A673 (cell line): ENCODE results near the gene FTSJ3. TPM values are rescaled to one million over a fixed set of nuclear protein-coding genes. Genes with fewer than 3 reads are reported as not detected.
A peak's percentile ranks its signal among the peaks of the same experiment; 100 is the strongest.

Source experiments
- BruUV-seq: library from RNA; stranded (reverse); fragments of 400-500 nt; replicated peaks from 2 replicates; lab custom pipeline; 2021; lab: Mats Ljungman, UMichigan
- CTCF ChIA-PET: fragments of 300-600 bp; sonication (Branson Sonifier 250); formaldehyde crosslinking; loops from one replicate; lab custom pipeline; 2022; ENCODE audit warnings: antibody characterized with exemption; lab: Charles Lee
- POLR2A ChIA-PET: fragments of 300-600 bp; sonication (Branson Sonifier 250); formaldehyde crosslinking; loops from one replicate; lab custom pipeline; 2022; ENCODE audit warnings: antibody characterized with exemption; ENCODE audit not compliant: low non-redundant PET; lab: Charles Lee
- DNase-seq: peaks from one replicate; pipeline ENCODE4 v3.0.0-alpha.2; 2015; ENCODE audit warnings: low spot score
- H3K27ac ChIP-seq: fragments of 200-600 bp; sonication (generic); 2 replicates; pipeline ENCODE4 v1.5.1; 2016; ENCODE audit warnings: mixed run types, low read depth, mild to moderate bottlenecking, mixed read lengths, antibody characterized with exemption, low read length; ENCODE audit not compliant: poor library complexity, severe bottlenecking
- H3K27me3 ChIP-seq: fragments of 200-600 bp; sonication (generic); replicated peaks from 2 replicates; pipeline ENCODE4 v1.6.1; 2017; ENCODE audit warnings: mixed run types, low read depth, mild to moderate bottlenecking, mixed read lengths, antibody characterized with exemption, low read length; ENCODE audit not compliant: insufficient read depth, poor library complexity
- H3K36me3 ChIP-seq: fragments of 200-600 bp; sonication (generic); 2 replicates; pipeline ENCODE4 v1.6.1; 2016; ENCODE audit warnings: mixed run types, mild to moderate bottlenecking, mixed read lengths, antibody characterized with exemption, low read length; ENCODE audit not compliant: insufficient read depth, poor library complexity, severe bottlenecking
- H3K4me1 ChIP-seq: fragments of 200-600 bp; sonication (generic); 2 replicates; pipeline ENCODE4 v1.6.1; 2017; ENCODE audit warnings: mixed run types, mild to moderate bottlenecking, mixed read lengths, antibody characterized with exemption, low read length; ENCODE audit not compliant: insufficient read depth, poor library complexity, severe bottlenecking
- H3K4me3 ChIP-seq: fragments of 200-600 bp; sonication (generic); 2 replicates; pipeline ENCODE4 v1.5.1; 2016; ENCODE audit warnings: low read depth, mixed run types, mild to moderate bottlenecking, mixed read lengths, low read length; ENCODE audit not compliant: poor library complexity, severe bottlenecking
- H3K9me3 ChIP-seq: fragments of 200-600 bp; sonication (generic); 2 replicates; pipeline ENCODE4 v1.6.1; 2016; ENCODE audit warnings: mixed run types, low read depth, mild to moderate bottlenecking, mixed read lengths, antibody characterized with exemption, low read length; ENCODE audit not compliant: poor library complexity, severe bottlenecking
- CTCF ChIP-seq: fragments of 300-800, 200-600 bp; sonication (generic); conservative IDR thresholded peaks from 2 replicates; pipeline ENCODE4 v1.5.1; 2017; ENCODE audit warnings: low read depth, mild to moderate bottlenecking, antibody characterized with exemption, low read length, moderate library complexity, mixed read lengths
- EZH2 ChIP-seq: fragments of 200-600 bp; sonication (generic); IDR thresholded peaks from 2 replicates; pipeline ENCODE4 v1.6.1; 2017; ENCODE audit warnings: borderline replicate concordance, low read depth, mild to moderate bottlenecking, mixed read lengths, antibody characterized with exemption, low read length; ENCODE audit not compliant: poor library complexity, severe bottlenecking
- intact Hi-C: fragments of 100-400 bp; cut with micrococcal nuclease; formaldehyde crosslinking; loops from one replicate; pipeline ENCODE4 v1.10.0; 2022; ENCODE audit not compliant: unreplicated experiment
- total RNA-seq: library from RNA; stranded (reverse); gene quantifications from 2 replicates; pipeline ENCODE4 v1.2.3, GENCODE V29; 2021

The FTSJ3 gene
- total RNA-seq, 1 experiment from 2014 or later: 90.4 TPM

GRCh38 chr17:63820963-63821561 lies 6.4 kb downstream of the FTSJ3 start:
- no peak for DNase-seq
- CTCF ChIA-PET: no interaction called here

GRCh38 chr17:63819585-63820537 lies 7.6 kb downstream of the FTSJ3 start:
- TF ChIP-seq EZH2 (no peak), CTCF (no peak)
- no peaks in the 10 kb centered on the region for H3K9me3 ChIP-seq
- CTCF ChIA-PET: no interaction called here
- POLR2A ChIA-PET: no interaction called here
- TSS peak; percentile 86 for BruUV-seq
- no peaks in the 10 kb centered on the region for H3K4me1 ChIP-seq
- no peak overlapping the region for H3K4me3 ChIP-seq
- peaks cover 99% of the 10 kb centered on the region for H3K36me3 ChIP-seq
- H3K27ac ChIP-seq: no peak overlapping the region
- no peaks in the 10 kb centered on the region for H3K27me3 ChIP-seq
- intact Hi-C loops: loop anchor here (5.0 kb wide), 1 partner anchor 38 kb away; no protein-coding TSS in a partner anchor
- DNase-seq: no peak

More at GRCh38 chr17:63820963-63821561, 6.4 kb downstream of the FTSJ3 start:
- H3K27ac ChIP-seq: no peak overlapping the region
- no TSS peak for BruUV-seq
- H3K27me3 ChIP-seq: no peaks in the 10 kb centered on the region
- no peaks in the 10 kb centered on the region for H3K9me3 ChIP-seq
- peaks cover 96% of the 10 kb centered on the region for H3K36me3 ChIP-seq
- POLR2A ChIA-PET: no interaction called here
- no peaks in the 10 kb centered on the region for H3K4me1 ChIP-seq
- no peak overlapping the region for H3K4me3 ChIP-seq
- TF ChIP-seq CTCF: no peak
- TF ChIP-seq EZH2: no peak
- intact Hi-C loops: no loop called here

GRCh38 chr17:63819131-63819530 lies 8.3 kb downstream of the FTSJ3 start:
- Histone ChIP-seq H3K4me3 (no peak overlapping the region), H3K9me3 (no peaks in the 10 kb centered on the region), H3K36me3 (peaks cover 99% of the 10 kb centered on the region), H3K27ac (no peak overlapping the region), H3K4me1 (no peaks in the 10 kb centered on the region), H3K27me3 (no peaks in the 10 kb centered on the region)
- DNase-seq: no peak
- BruUV-seq: no TSS peak
- CTCF ChIA-PET: no interaction called here
- intact Hi-C loops: loop anchor here (5.0 kb wide), 1 partner anchor 37 kb away; no protein-coding TSS in a partner anchor
- TF ChIP-seq CTCF: no peak
- TF ChIP-seq EZH2: no peak
- POLR2A ChIA-PET: no interaction called here
